ENCODE results near the gene ASMTL.
A peak's percentile ranks its signal among the peaks of the same experiment; 100 is the strongest.
"Not testable (repeated sequence)": the region's sequence is repeated elsewhere in the genome, so short reads cannot be mapped to it uniquely, and the experiment has no call there.

The ASMTL gene

DNA sequence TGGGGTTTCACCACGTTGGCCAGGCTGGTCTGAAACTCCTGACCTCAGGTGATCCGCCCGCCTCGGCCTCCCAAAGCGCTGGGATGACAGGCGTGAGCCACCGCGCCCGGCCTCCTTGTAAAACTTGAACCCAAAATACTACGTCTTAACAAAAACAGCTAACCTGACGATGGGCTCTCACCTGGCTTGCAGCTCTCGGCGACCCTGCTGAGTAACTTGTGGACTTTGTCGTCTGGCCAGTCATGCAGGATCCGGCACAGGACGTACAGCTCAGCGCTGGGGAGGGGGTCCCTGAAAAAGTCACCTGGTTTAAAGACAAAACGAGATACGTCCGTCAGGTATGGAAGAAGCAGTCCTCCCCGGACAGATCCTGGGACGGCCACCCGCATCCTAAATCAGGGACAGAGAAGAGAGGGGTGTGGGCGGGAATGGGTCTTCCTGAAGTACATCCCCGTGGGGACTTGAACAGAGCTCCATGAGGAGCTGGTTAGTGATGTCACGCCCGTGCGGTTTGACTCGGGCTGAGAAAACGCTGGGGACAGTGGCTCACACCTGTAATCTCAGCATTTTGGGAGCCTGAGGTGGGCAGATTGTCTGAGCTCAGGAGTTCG, 40.1 kb downstream of the ASMTL start:
- Histone ChIP-seq H3K36me3 (ENCODE audit: low read depth) (peaks cover 38% of the 10 kb centered on the region), H3K4me3 (ENCODE audit: severe bottlenecking) (no peak overlapping the region), H3K9me3 (ENCODE audit: severe bottlenecking) (no peaks in the 10 kb centered on the region), H3K4me1 (ENCODE audit: insufficient read depth, poor library complexity, severe bottlenecking) (no peaks in the 10 kb centered on the region), H3K27ac (ENCODE audit: poor library complexity, severe bottlenecking) (no peak overlapping the region), H3K27me3 (ENCODE audit: insufficient read depth, poor library complexity, severe bottlenecking) (no peaks in the 10 kb centered on the region)
- no peak for ATAC-seq (ENCODE audit: low read depth)
- DNase-seq (ENCODE audit: low spot score), result no peak
- TF ChIP-seq CTCF (IDR thresholded peaks at IDR 0.05; ENCODE audit: poor library complexity, severe bottlenecking), result no peak

DNA sequence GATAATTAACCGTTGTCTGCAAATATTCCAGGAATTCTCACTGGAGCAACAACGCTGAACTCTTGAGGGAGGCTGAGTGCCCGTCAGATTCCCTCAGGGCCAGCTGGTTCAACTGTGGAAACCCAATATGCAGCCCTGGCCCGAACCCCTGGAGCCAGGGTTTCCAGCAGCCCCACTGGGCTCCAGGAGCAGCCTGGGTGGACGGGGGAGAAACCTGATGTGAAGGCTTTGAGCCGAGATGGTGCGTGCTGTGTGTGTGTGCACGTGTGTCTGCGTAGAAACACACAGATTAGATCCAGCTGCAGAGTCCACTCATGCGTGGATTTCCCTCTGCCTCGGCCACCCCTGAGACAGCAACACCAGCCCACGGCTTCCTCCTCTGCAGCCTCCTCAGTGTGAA, 41.4 kb downstream of the ASMTL start:
- no peaks in the 10 kb centered on the region for H3K27me3 ChIP-seq (ENCODE audit: insufficient read depth, poor library complexity, severe bottlenecking)
- H3K36me3 ChIP-seq (ENCODE audit: low read depth), result peaks cover 47% of the 10 kb centered on the region
- no peak overlapping the region for H3K4me3 ChIP-seq (ENCODE audit: severe bottlenecking)
- no peaks in the 10 kb centered on the region for H3K4me1 ChIP-seq (ENCODE audit: insufficient read depth, poor library complexity, severe bottlenecking)
- DNase-seq (ENCODE audit: low spot score) (peak; percentile 52), ATAC-seq (ENCODE audit: low read depth) (no peak; the same call in 2 of the 3 replicates)
- no peaks in the 10 kb centered on the region for H3K9me3 ChIP-seq (ENCODE audit: severe bottlenecking)
- no peak for TF ChIP-seq CTCF (IDR thresholded peaks at IDR 0.05; ENCODE audit: poor library complexity, severe bottlenecking)
- no peak overlapping the region for H3K27ac ChIP-seq (ENCODE audit: poor library complexity, severe bottlenecking)

GRCh38 chrX:1407035-1407434, 45.7 kb downstream of the ASMTL start:
- Histone ChIP-seq H3K9me3 (ENCODE audit: severe bottlenecking) (no peaks in the 10 kb centered on the region), H3K36me3 (ENCODE audit: low read depth) (peaks cover 49% of the 10 kb centered on the region), H3K27ac (ENCODE audit: poor library complexity, severe bottlenecking) (no peak overlapping the region), H3K27me3 (ENCODE audit: insufficient read depth, poor library complexity, severe bottlenecking) (no peaks in the 10 kb centered on the region), H3K4me1 (ENCODE audit: insufficient read depth, poor library complexity, severe bottlenecking) (no peaks in the 10 kb centered on the region), H3K4me3 (ENCODE audit: severe bottlenecking) (no peak overlapping the region)
- DNase-seq (ENCODE audit: low spot score) (no peak), ATAC-seq (ENCODE audit: low read depth) (no peak)
- TF ChIP-seq CTCF (IDR thresholded peaks at IDR 0.05; ENCODE audit: poor library complexity, severe bottlenecking), result no peak

GRCh38 chrX:1405769-1406168, 46.9 kb downstream of the ASMTL start:
- peaks cover 50% of the 10 kb centered on the region for H3K36me3 ChIP-seq (ENCODE audit: low read depth)
- H3K4me1 ChIP-seq (ENCODE audit: insufficient read depth, poor library complexity, severe bottlenecking); DNase-seq (ENCODE audit: low spot score); ATAC-seq (ENCODE audit: low read depth); H3K4me3 ChIP-seq (ENCODE audit: severe bottlenecking); H3K27ac ChIP-seq (ENCODE audit: poor library complexity, severe bottlenecking); H3K27me3 ChIP-seq (ENCODE audit: insufficient read depth, poor library complexity, severe bottlenecking); H3K9me3 ChIP-seq (ENCODE audit: severe bottlenecking): not testable (repeated sequence)

DNA sequence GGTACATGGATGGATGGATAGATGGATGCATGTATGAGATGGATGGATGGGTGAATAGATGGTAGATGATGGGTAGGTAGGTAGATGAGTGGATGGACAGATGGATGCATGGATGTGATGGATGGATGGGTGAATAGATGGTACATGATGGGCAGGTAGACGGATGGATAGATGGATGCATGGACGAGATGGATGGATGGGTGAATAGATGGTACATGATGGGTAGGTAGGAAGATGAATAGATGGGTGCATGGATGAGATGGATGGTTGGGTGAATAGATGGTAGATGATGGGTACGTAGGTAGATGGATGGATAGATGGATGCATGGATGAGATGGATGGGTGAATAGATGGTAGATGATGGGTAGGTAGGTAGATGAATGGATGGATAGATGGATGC, 48.8 kb downstream of the ASMTL start:
- H3K27ac ChIP-seq (ENCODE audit: poor library complexity, severe bottlenecking); ATAC-seq (ENCODE audit: low read depth); H3K4me3 ChIP-seq (ENCODE audit: severe bottlenecking); H3K4me1 ChIP-seq (ENCODE audit: insufficient read depth, poor library complexity, severe bottlenecking); H3K9me3 ChIP-seq (ENCODE audit: severe bottlenecking); DNase-seq (ENCODE audit: low spot score); H3K27me3 ChIP-seq (ENCODE audit: insufficient read depth, poor library complexity, severe bottlenecking): not testable (repeated sequence)
- peaks cover 55% of the 10 kb centered on the region for H3K36me3 ChIP-seq (ENCODE audit: low read depth)

DNA sequence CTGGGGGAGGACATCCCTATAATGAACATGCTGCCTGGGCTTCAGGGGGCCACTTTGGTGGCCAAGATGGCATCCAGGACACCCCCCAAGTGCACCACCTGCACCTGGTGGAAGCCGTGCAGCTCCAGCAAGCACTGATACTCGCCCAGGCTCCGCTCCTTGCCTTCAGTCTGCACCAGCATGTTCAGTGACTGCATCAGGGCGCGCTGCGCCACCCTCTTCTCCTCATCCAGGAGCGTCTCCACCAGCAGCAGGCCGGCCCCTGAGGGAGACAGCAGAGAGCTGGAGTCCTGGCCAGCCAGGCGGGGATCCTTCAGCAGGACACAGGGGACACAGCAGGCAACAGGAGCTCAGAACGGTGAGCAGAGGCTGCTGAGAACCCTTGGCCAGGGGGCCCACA, 49.5 kb downstream of the ASMTL start:
- peaks cover 55% of the 10 kb centered on the region for H3K36me3 ChIP-seq (ENCODE audit: low read depth)
- ATAC-seq (ENCODE audit: low read depth), result no peak

More for the DNA sequence above, 49.5 kb downstream of the ASMTL start:
- DNase-seq (ENCODE audit: low spot score), result no peak
- Histone ChIP-seq H3K4me1 (ENCODE audit: insufficient read depth, poor library complexity, severe bottlenecking) (no peaks in the 10 kb centered on the region), H3K27ac (ENCODE audit: poor library complexity, severe bottlenecking) (no peak overlapping the region), H3K4me3 (ENCODE audit: severe bottlenecking) (no peak overlapping the region), H3K27me3 (ENCODE audit: insufficient read depth, poor library complexity, severe bottlenecking) (no peaks in the 10 kb centered on the region), H3K9me3 (ENCODE audit: severe bottlenecking) (no peaks in the 10 kb centered on the region)
- TF ChIP-seq CTCF (IDR thresholded peaks at IDR 0.05; ENCODE audit: poor library complexity, severe bottlenecking), result no peak
